ENCODE measurements around the gene TACR2.

Gene TACR2

GRCh38 chr10:69437321-69438259, 20.9 kb upstream of the TACR2 start:
- DNase-seq: no peak
- Histone ChIP-seq H3K9me3 (ENCODE audit: control insufficient read depth, low read length) (no peaks in the 10 kb centered on the region), H3K4me3 (ENCODE audit: insufficient read depth, low read depth, low read length, poor library complexity, severe bottlenecking) (no peak overlapping the region), H3K4me1 (ENCODE audit: control insufficient read depth, insufficient read depth, low read length, poor library complexity, severe bottlenecking) (no peaks in the 10 kb centered on the region), H3K27ac (ENCODE audit: insufficient read depth, low read length, poor library complexity, severe bottlenecking) (no peak overlapping the region), H3K36me3 (ENCODE audit: control insufficient read depth, insufficient read depth, low read length) (no peaks in the 10 kb centered on the region), H3K27me3 (replicated peaks; ENCODE audit: control insufficient read depth, insufficient read depth, low read length, poor library complexity, severe bottlenecking) (no peaks in the 10 kb centered on the region)

- H3K36me3 ChIP-seq (ENCODE audit: control insufficient read depth, insufficient read depth, low read length): no peaks in the 10 kb centered on the region
- no peaks in the 10 kb centered on the region for H3K4me1 ChIP-seq (ENCODE audit: control insufficient read depth, insufficient read depth, low read length, poor library complexity, severe bottlenecking)
- no peak overlapping the region for H3K4me3 ChIP-seq (ENCODE audit: insufficient read depth, low read depth, low read length, poor library complexity, severe bottlenecking)
- H3K27ac ChIP-seq (ENCODE audit: insufficient read depth, low read length, poor library complexity, severe bottlenecking): no peak overlapping the region
- no peak for DNase-seq
- H3K27me3 ChIP-seq (replicated peaks; ENCODE audit: control insufficient read depth, insufficient read depth, low read length, poor library complexity, severe bottlenecking): no peaks in the 10 kb centered on the region
- H3K9me3 ChIP-seq (ENCODE audit: control insufficient read depth, low read length): no peaks in the 10 kb centered on the region
Observed at GRCh38 chr10:69435966-69436520, 19.3 kb upstream of the TACR2 start.

- Histone ChIP-seq H3K4me3 (ENCODE audit: insufficient read depth, low read depth, low read length, poor library complexity, severe bottlenecking) (no peak overlapping the region), H3K36me3 (ENCODE audit: control insufficient read depth, insufficient read depth, low read length) (no peaks in the 10 kb centered on the region), H3K27me3 (replicated peaks; ENCODE audit: control insufficient read depth, insufficient read depth, low read length, poor library complexity, severe bottlenecking) (no peaks in the 10 kb centered on the region), H3K9me3 (ENCODE audit: control insufficient read depth, low read length) (no peaks in the 10 kb centered on the region), H3K4me1 (ENCODE audit: control insufficient read depth, insufficient read depth, low read length, poor library complexity, severe bottlenecking) (no peaks in the 10 kb centered on the region), H3K27ac (ENCODE audit: insufficient read depth, low read length, poor library complexity, severe bottlenecking) (no peak overlapping the region)
- DNase-seq: no peak
Observed at GRCh38 chr10:69434926-69435325, 18.2 kb upstream of the TACR2 start.

GRCh38 chr10:69434169-69434568, 17.5 kb upstream of the TACR2 start:
- Histone ChIP-seq H3K36me3 (ENCODE audit: control insufficient read depth, insufficient read depth, low read length) (no peaks in the 10 kb centered on the region), H3K4me1 (ENCODE audit: control insufficient read depth, insufficient read depth, low read length, poor library complexity, severe bottlenecking) (no peaks in the 10 kb centered on the region), H3K27ac (ENCODE audit: insufficient read depth, low read length, poor library complexity, severe bottlenecking) (no peak overlapping the region), H3K27me3 (replicated peaks; ENCODE audit: control insufficient read depth, insufficient read depth, low read length, poor library complexity, severe bottlenecking) (no peaks in the 10 kb centered on the region), H3K9me3 (ENCODE audit: control insufficient read depth, low read length) (no peaks in the 10 kb centered on the region), H3K4me3 (ENCODE audit: insufficient read depth, low read depth, low read length, poor library complexity, severe bottlenecking) (no peak overlapping the region)
- no peak for DNase-seq

GRCh38 chr10:69428165-69428564, 11.4 kb upstream of the TACR2 start:
- no peaks in the 10 kb centered on the region for H3K27me3 ChIP-seq (replicated peaks; ENCODE audit: control insufficient read depth, insufficient read depth, low read length, poor library complexity, severe bottlenecking)

GRCh38 chr10:69426376-69426727, 9.6 kb upstream of the TACR2 start:
- Histone ChIP-seq H3K4me1 (ENCODE audit: control insufficient read depth, insufficient read depth, low read length, poor library complexity, severe bottlenecking) (peaks cover 38% of the 10 kb centered on the region), H3K9me3 (ENCODE audit: control insufficient read depth, low read length) (no peaks in the 10 kb centered on the region), H3K36me3 (ENCODE audit: control insufficient read depth, insufficient read depth, low read length) (no peaks in the 10 kb centered on the region), H3K4me3 (ENCODE audit: insufficient read depth, low read depth, low read length, poor library complexity, severe bottlenecking) (no peak overlapping the region), H3K27ac (ENCODE audit: insufficient read depth, low read length, poor library complexity, severe bottlenecking) (peak overlapping the region; percentile 54), H3K27me3 (replicated peaks; ENCODE audit: control insufficient read depth, insufficient read depth, low read length, poor library complexity, severe bottlenecking) (no peaks in the 10 kb centered on the region)
- DNase-seq: no peak

More at GRCh38 chr10:69428165-69428564, 11.4 kb upstream of the TACR2 start:
- DNase-seq: no peak
- H3K36me3 ChIP-seq (ENCODE audit: control insufficient read depth, insufficient read depth, low read length): no peaks in the 10 kb centered on the region
- no peaks in the 10 kb centered on the region for H3K9me3 ChIP-seq (ENCODE audit: control insufficient read depth, low read length)
- peaks cover 38% of the 10 kb centered on the region for H3K4me1 ChIP-seq (ENCODE audit: control insufficient read depth, insufficient read depth, low read length, poor library complexity, severe bottlenecking)
- no peak overlapping the region for H3K27ac ChIP-seq (ENCODE audit: insufficient read depth, low read length, poor library complexity, severe bottlenecking)
- H3K4me3 ChIP-seq (ENCODE audit: insufficient read depth, low read depth, low read length, poor library complexity, severe bottlenecking): no peak overlapping the region

GRCh38 chr10:69425511-69426298, 9.0 kb upstream of the TACR2 start:
- H3K27me3 ChIP-seq (replicated peaks; ENCODE audit: control insufficient read depth, insufficient read depth, low read length, poor library complexity, severe bottlenecking): no peaks in the 10 kb centered on the region
- H3K4me3 ChIP-seq (ENCODE audit: insufficient read depth, low read depth, low read length, poor library complexity, severe bottlenecking): no peak overlapping the region
- no peaks in the 10 kb centered on the region for H3K9me3 ChIP-seq (ENCODE audit: control insufficient read depth, low read length)
- H3K36me3 ChIP-seq (ENCODE audit: control insufficient read depth, insufficient read depth, low read length): no peaks in the 10 kb centered on the region
- peak overlapping the region; percentile 54 for H3K27ac ChIP-seq (ENCODE audit: insufficient read depth, low read length, poor library complexity, severe bottlenecking)
- peaks cover 38% of the 10 kb centered on the region for H3K4me1 ChIP-seq (ENCODE audit: control insufficient read depth, insufficient read depth, low read length, poor library complexity, severe bottlenecking)
- DNase-seq: peak; percentile 47 to 60 (median 50)

- Histone ChIP-seq H3K36me3 (ENCODE audit: control insufficient read depth, insufficient read depth, low read length) (no peaks in the 10 kb centered on the region), H3K27me3 (replicated peaks; ENCODE audit: control insufficient read depth, insufficient read depth, low read length, poor library complexity, severe bottlenecking) (no peaks in the 10 kb centered on the region), H3K9me3 (ENCODE audit: control insufficient read depth, low read length) (no peaks in the 10 kb centered on the region), H3K4me3 (ENCODE audit: insufficient read depth, low read depth, low read length, poor library complexity, severe bottlenecking) (no peak overlapping the region), H3K27ac (ENCODE audit: insufficient read depth, low read length, poor library complexity, severe bottlenecking) (peak overlapping the region; percentile 43), H3K4me1 (ENCODE audit: control insufficient read depth, insufficient read depth, low read length, poor library complexity, severe bottlenecking) (peaks cover 38% of the 10 kb centered on the region)
- DNase-seq: no peak
Observed at GRCh38 chr10:69425041-69425440, 8.3 kb upstream of the TACR2 start.

GRCh38 chr10:69422676-69423075, 6.0 kb upstream of the TACR2 start:
- Histone ChIP-seq H3K4me3 (ENCODE audit: insufficient read depth, low read depth, low read length, poor library complexity, severe bottlenecking) (no peak overlapping the region), H3K27me3 (replicated peaks; ENCODE audit: control insufficient read depth, insufficient read depth, low read length, poor library complexity, severe bottlenecking) (no peaks in the 10 kb centered on the region), H3K36me3 (ENCODE audit: control insufficient read depth, insufficient read depth, low read length) (no peaks in the 10 kb centered on the region), H3K9me3 (ENCODE audit: control insufficient read depth, low read length) (no peaks in the 10 kb centered on the region), H3K27ac (ENCODE audit: insufficient read depth, low read length, poor library complexity, severe bottlenecking) (no peak overlapping the region), H3K4me1 (ENCODE audit: control insufficient read depth, insufficient read depth, low read length, poor library complexity, severe bottlenecking) (peaks cover 38% of the 10 kb centered on the region)
- DNase-seq: no peak
